Measurements from ENCODE around the gene PRKD1.
"Not testable (repeated sequence)": the region's sequence is repeated elsewhere in the genome, so short reads cannot be mapped to it uniquely, and the experiment has no call there.

PRKD1 gene

GRCh38 chr14:29788093-29788492 is 139.6 kb downstream of the PRKD1 start:
- Histone ChIP-seq H3K36me3 (replicated peaks) (no peaks in the 10 kb centered on the region), H3K27ac (no peak overlapping the region), H3K4me3 (ENCODE audit: low read depth, low read length) (no peak overlapping the region), H3K27me3 (replicated peaks) (no peaks in the 10 kb centered on the region)
- no peak for DNase-seq
- in situ Hi-C loops (cut with HindIII; ENCODE audit: low pct_ligation_motif_present, low sequenced_read_pairs): no loop called here
- TF ChIP-seq CTCF (IDR thresholded peaks at IDR 0.05; ENCODE audit: low read depth, low read length, missing control alignments): no peak

- in situ Hi-C loops (cut with HindIII; ENCODE audit: low pct_ligation_motif_present, low sequenced_read_pairs): no loop called here
- no peak overlapping the region for H3K27ac ChIP-seq
- no peak overlapping the region for H3K4me3 ChIP-seq (ENCODE audit: low read depth, low read length)
- no peaks in the 10 kb centered on the region for H3K27me3 ChIP-seq (replicated peaks)
- no peak for DNase-seq
- no peak for TF ChIP-seq CTCF (IDR thresholded peaks at IDR 0.05; ENCODE audit: low read depth, low read length, missing control alignments)
- H3K36me3 ChIP-seq (replicated peaks): no peaks in the 10 kb centered on the region
These were observed 144.1 kb downstream of the PRKD1 start for GRCh38 chr14:29783556-29783955.

- TF ChIP-seq CTCF (IDR thresholded peaks at IDR 0.05; ENCODE audit: low read depth, low read length, missing control alignments): no peak
- H3K36me3 ChIP-seq (replicated peaks): no peaks in the 10 kb centered on the region
- H3K27me3 ChIP-seq (replicated peaks): no peaks in the 10 kb centered on the region
- no peak overlapping the region for H3K27ac ChIP-seq
- H3K4me3 ChIP-seq (ENCODE audit: low read depth, low read length): no peak overlapping the region
- in situ Hi-C loops (cut with HindIII; ENCODE audit: low pct_ligation_motif_present, low sequenced_read_pairs): no loop called here
- DNase-seq: no peak
These were observed 145.6 kb downstream of the PRKD1 start for GRCh38 chr14:29782041-29782440.

GRCh38 chr14:29777142-29777541 is 150.5 kb downstream of the PRKD1 start:
- H3K36me3 ChIP-seq (replicated peaks); in situ Hi-C loops (cut with HindIII; ENCODE audit: low pct_ligation_motif_present, low sequenced_read_pairs); DNase-seq; H3K27ac ChIP-seq; H3K27me3 ChIP-seq (replicated peaks); H3K4me3 ChIP-seq (ENCODE audit: low read depth, low read length): not testable (repeated sequence)

- DNase-seq: no peak
- in situ Hi-C loops (cut with HindIII; ENCODE audit: low pct_ligation_motif_present, low sequenced_read_pairs): no loop called here
- Histone ChIP-seq H3K27me3 (replicated peaks) (no peaks in the 10 kb centered on the region), H3K36me3 (replicated peaks) (no peaks in the 10 kb centered on the region), H3K4me3 (ENCODE audit: low read depth, low read length) (no peak overlapping the region), H3K27ac (no peak overlapping the region)
- no peak for TF ChIP-seq CTCF (IDR thresholded peaks at IDR 0.05; ENCODE audit: low read depth, low read length, missing control alignments)
These were observed 153.7 kb downstream of the PRKD1 start for GRCh38 chr14:29773990-29774389.

GRCh38 chr14:29763342-29763858 is 164.2 kb downstream of the PRKD1 start:
- TF ChIP-seq CTCF (IDR thresholded peaks at IDR 0.05; ENCODE audit: low read depth, low read length, missing control alignments): no peak

More at GRCh38 chr14:29763342-29763858, 164.2 kb downstream of the PRKD1 start:
- in situ Hi-C loops (cut with HindIII; ENCODE audit: low pct_ligation_motif_present, low sequenced_read_pairs): no loop called here
- no peak overlapping the region for H3K4me3 ChIP-seq (ENCODE audit: low read depth, low read length)
- no peak for DNase-seq
- H3K27ac ChIP-seq: no peak overlapping the region
- no peaks in the 10 kb centered on the region for H3K27me3 ChIP-seq (replicated peaks)
- no peaks in the 10 kb centered on the region for H3K36me3 ChIP-seq (replicated peaks)
